Measurements from ENCODE around the gene KDM3A. TPM values are rescaled to one million over a fixed set of nuclear protein-coding genes. Genes with fewer than 3 reads are reported as not detected.
"Not testable (repeated sequence)": the region's sequence is repeated elsewhere in the genome, so short reads cannot be mapped to it uniquely, and the experiment has no call there.

KDM3A gene
- total RNA-seq, 1 experiment from 2014 or later = 52.4 TPM

- CTCF ChIA-PET = no interaction called here
- BruUV-seq (replicated peaks) = no TSS peak
These were observed 49.9 kb downstream of the KDM3A start for GRCh38 chr2:86491088-86491487.

DNA sequence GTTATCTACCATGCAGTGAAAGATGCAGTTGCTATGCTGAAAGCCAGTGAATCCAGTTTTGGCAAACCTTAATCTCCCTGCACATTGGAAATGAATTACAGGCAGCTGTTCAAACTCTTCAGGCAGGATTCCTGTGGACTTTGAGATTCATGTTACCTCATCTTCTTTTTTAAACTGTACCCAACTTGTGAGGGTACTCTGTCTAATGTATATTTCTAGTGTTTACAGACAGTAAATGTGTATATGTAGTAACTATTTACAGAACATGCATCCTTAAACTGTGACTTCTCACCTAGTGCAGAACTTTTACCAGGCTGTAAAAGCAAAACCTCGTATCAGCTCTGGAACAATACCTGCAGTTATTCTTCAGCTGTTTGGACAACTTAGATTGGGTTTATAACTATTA is 50.9 kb downstream of the KDM3A start:
- BruUV-seq (replicated peaks) = no TSS peak
- no peak overlapping the region for H3K4me3 Mint-ChIP-seq (ENCODE audit: unreplicated experiment)
- peaks cover 18% of the 10 kb centered on the region for H3K9me3 Mint-ChIP-seq (ENCODE audit: unreplicated experiment)
- Histone ChIP-seq H3K4me3 (ENCODE audit: low read depth, low read length) (no peak overlapping the region), H3K4me1 (peaks cover 27% of the 10 kb centered on the region), H3K36me3 (ENCODE audit: control insufficient read depth, insufficient read depth, low read length) (peaks cover 9% of the 10 kb centered on the region), H3K9me3 (no peaks in the 10 kb centered on the region), H3K27me3 (replicated peaks; ENCODE audit: control insufficient read depth, insufficient read depth, low read length) (no peaks in the 10 kb centered on the region)
- H3K27ac Mint-ChIP-seq (ENCODE audit: unreplicated experiment) = no peak overlapping the region
- ChIA-PET POLR2A (no interaction called here), CTCF (no interaction called here)
- no peaks in the 10 kb centered on the region for H3K27me3 Mint-ChIP-seq (ENCODE audit: insufficient read depth, unreplicated experiment)
- intact Hi-C loops (cut with micrococcal nuclease; ENCODE audit: unreplicated experiment) = loop anchor here (10.0 kb wide), 1 partner anchor 133 kb away; the partner anchor contains the start of gene RNF103
- no peak for TF ChIP-seq CTCF (IDR thresholded peaks at IDR 0.05; ENCODE audit: insufficient read depth in 1 of 2, low read depth in 1 of 2, low read length in 1 of 2, severe bottlenecking in 1 of 2, unreplicated experiment in 1 of 2)
- peak in 1 of 2 experiments; percentile 51 for DNase-seq
- peaks cover 79% of the 10 kb centered on the region for H3K36me3 Mint-ChIP-seq (ENCODE audit: insufficient read depth, unreplicated experiment)
- peaks cover 11% of the 10 kb centered on the region for H3K4me1 Mint-ChIP-seq (ENCODE audit: low read depth, unreplicated experiment)

More at GRCh38 chr2:86491088-86491487, 49.9 kb downstream of the KDM3A start:
- H3K36me3 Mint-ChIP-seq (ENCODE audit: insufficient read depth, unreplicated experiment) = peaks cover 82% of the 10 kb centered on the region
- peak overlapping the region; percentile 24 for H3K4me3 Mint-ChIP-seq (ENCODE audit: unreplicated experiment)
- H3K27me3 Mint-ChIP-seq (ENCODE audit: insufficient read depth, unreplicated experiment) = no peaks in the 10 kb centered on the region
- intact Hi-C loops (cut with micrococcal nuclease; ENCODE audit: unreplicated experiment) = loop anchor here (10.0 kb wide), 1 partner anchor 134 kb away; the partner anchor contains the start of gene RNF103
- peaks cover 10% of the 10 kb centered on the region for H3K4me1 Mint-ChIP-seq (ENCODE audit: low read depth, unreplicated experiment)
- Histone ChIP-seq H3K27me3 (replicated peaks; ENCODE audit: control insufficient read depth, insufficient read depth, low read length) (no peaks in the 10 kb centered on the region), H3K36me3 (ENCODE audit: control insufficient read depth, insufficient read depth, low read length) (peaks cover 9% of the 10 kb centered on the region), H3K4me3 (ENCODE audit: low read depth, low read length) (no peak overlapping the region), H3K4me1 (peaks cover 27% of the 10 kb centered on the region), H3K9me3 (no peaks in the 10 kb centered on the region)
- no peak for DNase-seq
- peak overlapping the region; percentile 78 for H3K27ac Mint-ChIP-seq (ENCODE audit: unreplicated experiment)
- no peak for TF ChIP-seq CTCF (IDR thresholded peaks at IDR 0.05; ENCODE audit: insufficient read depth in 1 of 2, low read depth in 1 of 2, low read length in 1 of 2, severe bottlenecking in 1 of 2, unreplicated experiment in 1 of 2)
- peaks cover 18% of the 10 kb centered on the region for H3K9me3 Mint-ChIP-seq (ENCODE audit: unreplicated experiment)
- POLR2A ChIA-PET = no interaction called here

GRCh38 chr2:86496391-86496790 is 55.2 kb downstream of the KDM3A start:
- not testable (repeated sequence) for BruUV-seq (replicated peaks)
- intact Hi-C loops (cut with micrococcal nuclease; ENCODE audit: unreplicated experiment) = loop anchor here (10.0 kb wide), 1 partner anchor 128 kb away; the partner anchor contains the start of gene RNF103

More at GRCh38 chr2:86496391-86496790, 55.2 kb downstream of the KDM3A start:
- POLR2A ChIA-PET; H3K27ac Mint-ChIP-seq (ENCODE audit: unreplicated experiment); H3K4me3 ChIP-seq (ENCODE audit: low read depth, low read length); H3K4me1 Mint-ChIP-seq (ENCODE audit: low read depth, unreplicated experiment); DNase-seq; H3K27me3 ChIP-seq (replicated peaks; ENCODE audit: control insufficient read depth, insufficient read depth, low read length); H3K4me3 Mint-ChIP-seq (ENCODE audit: unreplicated experiment); CTCF ChIA-PET; H3K27me3 Mint-ChIP-seq (ENCODE audit: insufficient read depth, unreplicated experiment): not testable (repeated sequence)
- peaks cover 15% of the 10 kb centered on the region for H3K4me1 ChIP-seq
- H3K9me3 ChIP-seq = peaks cover 19% of the 10 kb centered on the region
- peaks cover 82% of the 10 kb centered on the region for H3K36me3 Mint-ChIP-seq (ENCODE audit: insufficient read depth, unreplicated experiment)
- peaks cover 11% of the 10 kb centered on the region for H3K36me3 ChIP-seq (ENCODE audit: control insufficient read depth, insufficient read depth, low read length)
- peaks cover 46% of the 10 kb centered on the region for H3K9me3 Mint-ChIP-seq (ENCODE audit: unreplicated experiment)

Measured in Caco-2 (cell line).